Fibroblast of skin of left biceps (primary cell): Measurements from ENCODE around the gene TAMALIN.
A peak's percentile ranks its signal among the peaks of the same experiment; 100 is the strongest.
"Not testable (repeated sequence)": the region's sequence is repeated elsewhere in the genome, so short reads cannot be mapped to it uniquely, and the experiment has no call there.

Source experiments
- DNase-seq, 2 experiments: peaks; one replicate each; pipeline ENCODE4 v3.0.0-alpha.2; 2013; ENCODE audit warnings: low read depth in 2 of 2

The TAMALIN gene

GRCh38 chr12:52006726-52007157 lies at the start of gene TAMALIN:
TAMALIN (plus strand) TSS chr12:52006946; CDS start chr12:52007020, 74 bp downstream.
- peak in 1 of 2 experiments; percentile 53 for DNase-seq

- DNase-seq: no peak
These were observed 48.2 kb upstream of the TAMALIN start for GRCh38 chr12:51958542-51958941.

- no peak for DNase-seq
These were observed 47.5 kb upstream of the TAMALIN start for GRCh38 chr12:51959211-51959610.

- no peak for DNase-seq
These were observed 46.8 kb upstream of the TAMALIN start for GRCh38 chr12:51959921-51960320.

- no peak for DNase-seq
These were observed 46.3 kb upstream of the TAMALIN start for GRCh38 chr12:51960488-51960887.

GRCh38 chr12:51960890-51961289 lies 45.9 kb upstream of the TAMALIN start:
- no peak for DNase-seq

- DNase-seq: no peak
These were observed 44.9 kb upstream of the TAMALIN start for GRCh38 chr12:51961834-51962233.

- DNase-seq: no peak
These were observed 44.0 kb upstream of the TAMALIN start for GRCh38 chr12:51962737-51963136.

GRCh38 chr12:51963477-51963876 lies 43.3 kb upstream of the TAMALIN start:
- no peak for DNase-seq

GRCh38 chr12:51969643-51970042 lies 37.1 kb upstream of the TAMALIN start:
- no peak for DNase-seq

GRCh38 chr12:51970904-51971646 lies 35.7 kb upstream of the TAMALIN start:
- no peak for DNase-seq

GRCh38 chr12:51971679-51972421 lies 34.9 kb upstream of the TAMALIN start:
- DNase-seq: no peak

- no peak for DNase-seq
These were observed 34.3 kb upstream of the TAMALIN start for GRCh38 chr12:51972422-51972812.

GRCh38 chr12:51972849-51973273 lies 33.9 kb upstream of the TAMALIN start:
- DNase-seq: no peak

GRCh38 chr12:51973560-51973959 lies 33.2 kb upstream of the TAMALIN start:
- no peak for DNase-seq

GRCh38 chr12:51974646-51975045 lies 32.1 kb upstream of the TAMALIN start:
- no peak for DNase-seq

- DNase-seq: no peak
These were observed 31.6 kb upstream of the TAMALIN start for GRCh38 chr12:51975196-51975595.

GRCh38 chr12:51976376-51977160 lies 30.2 kb upstream of the TAMALIN start:
- peak; percentile 52 to 53 for DNase-seq

- DNase-seq: no peak
These were observed 29.4 kb upstream of the TAMALIN start for GRCh38 chr12:51977320-51977753.

- not testable (repeated sequence) for DNase-seq
These were observed 27.4 kb upstream of the TAMALIN start for GRCh38 chr12:51979306-51979705.

GRCh38 chr12:51980051-51980808 lies 26.5 kb upstream of the TAMALIN start:
- DNase-seq: no peak

GRCh38 chr12:51980809-51981127 lies 26.0 kb upstream of the TAMALIN start:
- DNase-seq: no peak
